Neural cell (in vitro differentiated cells): ENCODE data around the gene REEP1. TPM values are rescaled to one million over a fixed set of nuclear protein-coding genes. Genes with fewer than 3 reads are reported as not detected.

Experiments
- H2AFZ ChIP-seq: fragments of 200-600, 300-800 bp; sonication (generic), shearing (Covaris generic); 2 replicates; pipeline ENCODE4 v1.6.0; 2014; ENCODE audit warnings: low read depth, mild to moderate bottlenecking, antibody characterized with exemption, low read length, moderate library complexity
- H3F3A ChIP-seq: fragments of 200-600 bp; shearing (Covaris generic); 2 replicates; pipeline ENCODE4 v1.6.1; 2016; ENCODE audit warnings: mild to moderate bottlenecking, moderate library complexity, mixed read lengths, antibody characterized with exemption, low read length; ENCODE audit not compliant: insufficient read depth, poor library complexity, severe bottlenecking
- H3K27ac ChIP-seq: fragments of 200-600, 300-800 bp; sonication (generic), shearing (Covaris generic); 2 replicates; pipeline ENCODE4 v1.5.1; 2014; ENCODE audit warnings: mild to moderate bottlenecking, low read length, moderate library complexity
- H3K27me3 ChIP-seq: fragments of 300-800, 200-600 bp; sonication (generic), shearing (Covaris generic); 2 replicates; pipeline ENCODE4 v1.6.0; 2014; ENCODE audit warnings: mild to moderate bottlenecking, low read depth, low read length, moderate library complexity; ENCODE audit not compliant: insufficient read depth
- H3K36me3 ChIP-seq: fragments of 300-800, 200-600 bp; sonication (generic), shearing (Covaris generic); 2 replicates; pipeline ENCODE4 v1.5.1; 2014; ENCODE audit warnings: mild to moderate bottlenecking, antibody characterized with exemption, low read length, moderate library complexity; ENCODE audit not compliant: insufficient read depth
- H3K4me2 ChIP-seq: fragments of 300-800, 200-600 bp; sonication (generic), shearing (Covaris generic); 2 replicates; pipeline ENCODE4 v1.6.0; 2014; ENCODE audit warnings: mild to moderate bottlenecking, low read length
- H3K4me3 ChIP-seq: fragments of 300-800, 200-600 bp; sonication (generic), shearing (Covaris generic); 2 replicates; pipeline ENCODE4 v1.5.1; 2014; ENCODE audit warnings: mild to moderate bottlenecking, low read length, moderate library complexity
- H3K79me2 ChIP-seq: fragments of 200-600 bp; shearing (Covaris generic); replicated peaks from 2 replicates; pipeline ENCODE4 v1.6.0; 2014; ENCODE audit warnings: mild to moderate bottlenecking, low read length, moderate library complexity; ENCODE audit not compliant: insufficient read depth
- H3K9ac ChIP-seq: fragments of 300-800, 200-600 bp; sonication (generic), shearing (Covaris generic); 2 replicates; pipeline ENCODE4 v1.6.1; 2016; ENCODE audit warnings: mild to moderate bottlenecking, low read length, mixed read lengths
- H3K9me2 ChIP-seq: fragments of 200-600 bp; shearing (Covaris generic); 2 replicates; pipeline ENCODE4 v1.6.1; 2016; ENCODE audit warnings: mild to moderate bottlenecking, low read length, mixed read lengths; ENCODE audit not compliant: insufficient read depth
- H3K9me3 ChIP-seq: fragments of 200-600, 300-800 bp; sonication (generic), shearing (Covaris generic); 2 replicates; pipeline ENCODE4 v1.6.1; 2016; ENCODE audit warnings: mild to moderate bottlenecking, mixed run types, low read length, moderate library complexity, mixed read lengths
- H4K20me1 ChIP-seq: fragments of 200-600 bp; shearing (Covaris generic); 2 replicates; pipeline ENCODE4 v1.6.1; 2016; ENCODE audit warnings: mild to moderate bottlenecking, mixed run types; ENCODE audit not compliant: insufficient read depth
- CTCF ChIP-seq: fragments of 450-650 bp; IDR thresholded peaks from 2 replicates; pipeline ENCODE4 v1.5.1; 2014; ENCODE audit warnings: antibody characterized with exemption, mild to moderate bottlenecking, moderate library complexity; ENCODE audit not compliant: poor library complexity, severe bottlenecking
- EP300 ChIP-seq: fragments of 450-650 bp; conservative IDR thresholded peaks from 2 replicates; pipeline ENCODE4 v1.6.1; 2014; ENCODE audit warnings: antibody characterized with exemption, mild to moderate bottlenecking, moderate library complexity; ENCODE audit not compliant: poor library complexity, severe bottlenecking
- EZH2 ChIP-seq: fragments of 200-600, 300-800 bp; shearing (Covaris generic), sonication (generic); IDR thresholded peaks from 2 replicates; pipeline ENCODE4 v1.6.1; 2014; ENCODE audit warnings: antibody characterized with exemption, low read length, borderline replicate concordance, mild to moderate bottlenecking; ENCODE audit not compliant: insufficient read depth, poor library complexity, severe bottlenecking
- MXI1 ChIP-seq: fragments of 450-650 bp; conservative IDR thresholded peaks from 2 replicates; pipeline ENCODE4 v1.6.1; 2014; ENCODE audit warnings: antibody characterized with exemption, mild to moderate bottlenecking; ENCODE audit not compliant: poor library complexity, severe bottlenecking
- POLR2AphosphoS5 ChIP-seq: IDR thresholded peaks from 2 replicates; pipeline ENCODE4 v1.6.1; 2012
- RAD21 ChIP-seq: fragments of 450-650 bp; conservative IDR thresholded peaks from 2 replicates; pipeline ENCODE4 v1.6.1; 2014; ENCODE audit warnings: antibody characterized with exemption, mild to moderate bottlenecking, moderate library complexity
- REST ChIP-seq: IDR thresholded peaks from 2 replicates; pipeline ENCODE4 v1.6.1; 2012; ENCODE audit warnings: borderline replicate concordance
- SMC3 ChIP-seq: fragments of 450-650 bp; conservative IDR thresholded peaks from 2 replicates; pipeline ENCODE4 v1.6.1; 2014; ENCODE audit warnings: antibody characterized with exemption, mild to moderate bottlenecking, moderate library complexity; ENCODE audit not compliant: poor library complexity
- TAF1 ChIP-seq: IDR thresholded peaks from 2 replicates; pipeline ENCODE4 v1.6.1; 2012; ENCODE audit warnings: low read depth
- polyA plus RNA-seq: library from polyadenylated mRNA; depleted of rRNA; stranded (reverse); fragments of >200 nt; gene quantifications from 2 replicates; pipeline ENCODE4 v1.2.3, GENCODE V29; 2014

REEP1 gene
- polyA plus RNA-seq, 1 donor from 2014 or later, result 121 TPM

GRCh38 chr2:86333378-86333777 is 4.0 kb downstream of the REEP1 start:
- no peaks in the 10 kb centered on the region for H3K9me2 ChIP-seq
- H3K4me2 ChIP-seq, result no peak overlapping the region
- TF ChIP-seq EP300 (no peak), TAF1 (no peak), MXI1 (no peak), CTCF (no peak), POLR2AphosphoS5 (no peak), RAD21 (no peak), EZH2 (no peak), SMC3 (no peak), REST (no peak)
- no peaks in the 10 kb centered on the region for H3K9me3 ChIP-seq
- no peaks in the 10 kb centered on the region for H4K20me1 ChIP-seq
- no peaks in the 10 kb centered on the region for H3K36me3 ChIP-seq
- H3K79me2 ChIP-seq, result peaks cover 39% of the 10 kb centered on the region
- no peaks in the 10 kb centered on the region for H3K27me3 ChIP-seq
- no peak overlapping the region for H2AFZ ChIP-seq
- no peak overlapping the region for H3K4me3 ChIP-seq
- H3F3A ChIP-seq, result peaks cover 4% of the 10 kb centered on the region
- H3K9ac ChIP-seq, result no peak overlapping the region
- H3K27ac ChIP-seq, result no peak overlapping the region

- H2AFZ ChIP-seq, result no peak overlapping the region
- peak overlapping the region; percentile 12 for H3K27ac ChIP-seq
- H3K9ac ChIP-seq, result peak overlapping the region; percentile 38
- TF ChIP-seq TAF1, result no peak
- TF ChIP-seq POLR2AphosphoS5, result peak; percentile 83
- no peaks in the 10 kb centered on the region for H3K9me3 ChIP-seq
- no peaks in the 10 kb centered on the region for H3K36me3 ChIP-seq
- no peaks in the 10 kb centered on the region for H3F3A ChIP-seq
- no peak overlapping the region for H3K4me2 ChIP-seq
- no peaks in the 10 kb centered on the region for H4K20me1 ChIP-seq
- no peaks in the 10 kb centered on the region for H3K27me3 ChIP-seq
- peak overlapping the region; percentile 29 for H3K4me3 ChIP-seq
- H3K9me2 ChIP-seq, result no peaks in the 10 kb centered on the region
- peaks cover 39% of the 10 kb centered on the region for H3K79me2 ChIP-seq
Observed at GRCh38 chr2:86332654-86333053, 4.8 kb downstream of the REEP1 start.

GRCh38 chr2:86331384-86331783 is 6.0 kb downstream of the REEP1 start:
- Histone ChIP-seq H3K4me2 (no peak overlapping the region), H3K9ac (no peak overlapping the region), H2AFZ (no peak overlapping the region), H3K4me3 (no peak overlapping the region), H3K9me3 (no peaks in the 10 kb centered on the region), H3F3A (no peaks in the 10 kb centered on the region), H4K20me1 (no peaks in the 10 kb centered on the region), H3K27me3 (no peaks in the 10 kb centered on the region), H3K36me3 (no peaks in the 10 kb centered on the region), H3K9me2 (no peaks in the 10 kb centered on the region), H3K27ac (no peak overlapping the region), H3K79me2 (peaks cover 39% of the 10 kb centered on the region)
- TF ChIP-seq REST (no peak), CTCF (no peak), EP300 (no peak), MXI1 (no peak), EZH2 (no peak), SMC3 (no peak), RAD21 (no peak), TAF1 (no peak), POLR2AphosphoS5 (no peak)
